M059J (cell line): ENCODE data around the gene LOXHD1. TPM values are rescaled to one million over a fixed set of nuclear protein-coding genes. Genes with fewer than 3 reads are reported as not detected.

Source experiments
- DNase-seq: peaks from one replicate; pipeline ENCODE4 v3.0.0-alpha.2; 2012; ENCODE audit warnings: low read depth
- total RNA-seq: library from RNA; depleted of rRNA; stranded (reverse); fragments of >200 nt; shearing (Covaris generic); gene quantifications from 2 replicates; pipeline ENCODE4 v1.2.3, GENCODE V29; 2014; rRNA removed

The LOXHD1 gene
- total RNA-seq, 1 experiment from 2014 or later, result not detected

DNA sequence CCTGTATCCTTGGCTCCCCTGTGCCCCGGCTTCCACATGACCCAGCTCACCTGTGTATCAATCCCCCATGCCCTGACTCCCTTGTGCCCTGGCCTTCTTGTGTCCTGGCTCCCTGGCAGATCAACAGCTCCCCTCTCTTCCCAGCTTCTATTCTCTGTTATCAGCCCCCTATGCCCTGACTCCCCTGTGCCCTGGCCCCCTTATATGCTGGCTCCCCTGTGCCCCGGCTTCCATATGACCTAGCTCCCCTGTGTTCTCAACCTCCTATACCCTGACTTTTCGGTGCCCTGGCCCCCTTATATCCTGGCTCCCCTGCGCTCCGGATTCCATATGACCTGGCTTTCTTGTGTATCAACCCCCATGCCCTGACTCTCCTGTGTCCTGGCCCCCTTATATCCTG lies 209.2 kb downstream of the LOXHD1 start:
- no peak for DNase-seq

DNA sequence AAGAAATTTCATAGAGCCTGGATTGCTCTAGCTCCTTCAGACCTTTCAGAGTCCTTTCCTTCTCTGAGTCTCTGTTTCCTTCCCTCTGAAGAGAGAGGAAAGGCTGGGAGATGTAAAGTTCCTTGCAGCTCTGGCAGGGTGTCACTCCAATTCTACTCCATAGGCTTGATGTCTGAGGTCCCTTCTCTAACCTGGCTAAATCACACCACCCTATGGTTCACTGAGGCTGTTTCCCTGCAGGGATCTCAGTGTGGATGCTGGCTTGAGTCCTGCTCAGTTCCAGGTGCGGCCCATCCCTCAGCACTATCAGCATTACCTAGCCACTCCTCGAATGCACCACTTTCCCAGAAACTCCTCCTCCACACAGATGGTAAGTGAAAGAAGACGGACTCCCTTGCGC lies 209.7 kb downstream of the LOXHD1 start:
- no peak for DNase-seq

DNA sequence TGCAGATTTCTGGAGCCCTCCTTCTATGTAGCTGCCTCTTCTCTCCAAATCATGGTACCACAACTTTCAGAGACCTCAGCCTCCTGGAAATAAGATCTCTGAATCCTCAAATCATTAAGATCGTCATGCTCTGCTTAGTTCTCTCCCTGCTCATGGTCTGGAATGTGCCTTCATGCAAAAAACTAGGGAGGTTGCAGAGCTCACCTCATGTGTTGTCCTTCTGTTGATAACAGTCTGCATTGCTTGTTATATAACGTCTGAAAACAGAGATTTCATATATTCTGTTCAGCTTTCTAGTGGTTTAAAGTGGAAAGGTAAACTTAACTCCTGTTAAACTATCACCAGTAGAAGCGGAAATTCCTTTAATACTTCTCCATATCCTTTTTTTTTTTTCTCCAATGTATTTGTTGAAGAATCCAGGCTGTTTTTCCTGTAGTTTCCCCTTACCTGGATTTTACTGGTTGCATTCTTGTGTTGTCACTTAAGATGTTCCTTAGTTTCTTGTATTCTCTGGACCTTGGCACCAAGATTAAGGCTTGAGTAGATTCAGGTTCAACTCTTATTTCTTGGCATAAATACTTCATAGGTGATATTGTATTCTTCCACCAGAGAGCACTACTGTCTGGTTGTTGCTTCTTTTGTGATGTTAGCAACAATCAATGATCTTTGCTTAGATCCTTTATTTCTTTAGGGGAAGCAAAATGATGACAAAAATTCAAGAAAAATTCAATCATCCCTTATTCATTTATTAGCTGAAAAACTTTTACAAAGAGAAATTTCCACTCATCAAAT lies 211.3 kb downstream of the LOXHD1 start:
- DNase-seq, result no peak

DNA sequence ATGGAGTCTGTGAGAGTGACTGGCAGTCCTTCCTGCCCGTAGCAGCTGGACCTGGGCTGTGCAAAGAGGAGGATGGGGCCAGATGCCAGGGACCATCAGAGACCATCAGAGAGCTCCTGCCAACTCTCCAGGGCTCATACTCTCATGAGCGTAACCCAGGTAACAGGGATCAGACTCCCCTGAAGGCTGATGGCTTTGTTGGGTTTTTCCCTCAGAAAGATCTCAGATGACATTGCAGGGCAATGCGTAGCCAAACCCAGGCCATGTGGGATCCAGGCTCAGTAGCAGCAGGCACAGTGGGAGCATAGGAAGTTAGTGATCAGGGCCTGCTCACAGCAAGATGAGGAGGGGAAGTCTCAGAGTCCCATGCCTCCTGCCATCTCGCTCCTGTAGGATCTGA lies 218.0 kb downstream of the LOXHD1 start:
- no peak for DNase-seq

DNA sequence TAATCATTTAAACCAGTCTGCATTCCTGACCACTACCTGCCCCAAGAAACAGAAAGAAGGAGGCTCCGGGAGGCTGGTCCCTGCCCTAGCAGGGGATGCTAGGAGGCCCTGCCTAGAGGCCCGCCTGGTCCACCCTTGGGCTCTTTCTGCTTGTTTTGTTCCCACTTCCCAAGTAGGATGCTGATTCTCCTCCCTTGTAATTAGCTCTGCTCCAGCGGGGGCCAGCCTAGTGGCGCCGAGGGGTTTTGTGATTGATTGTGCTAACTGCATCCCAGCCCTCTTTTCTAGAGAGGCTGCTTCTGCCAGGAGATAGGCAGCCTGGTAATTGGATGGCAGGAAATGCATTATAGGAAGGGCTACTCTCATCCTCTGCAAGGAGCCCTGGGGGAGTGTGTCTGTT lies 220.0 kb downstream of the LOXHD1 start:
- DNase-seq, result no peak

DNA sequence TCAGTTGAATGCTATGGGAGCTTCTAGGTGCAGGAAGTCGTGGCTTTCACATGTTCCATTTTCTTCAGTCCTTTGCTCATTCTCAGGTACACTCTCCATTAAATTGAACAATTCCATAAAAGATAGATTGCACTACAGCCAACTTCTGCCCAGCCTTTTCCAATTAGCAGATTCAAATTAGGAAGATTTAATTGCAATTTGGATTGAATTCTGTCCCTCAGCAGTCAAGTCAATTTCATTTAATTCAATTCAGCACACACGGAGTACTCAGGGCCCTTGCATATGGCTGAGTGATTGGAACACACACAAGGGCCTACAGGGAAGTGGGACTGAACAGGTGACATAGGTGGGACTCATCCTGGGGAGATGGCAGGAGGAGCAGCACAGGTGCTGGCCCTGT lies 220.4 kb downstream of the LOXHD1 start:
- no peak for DNase-seq

DNA sequence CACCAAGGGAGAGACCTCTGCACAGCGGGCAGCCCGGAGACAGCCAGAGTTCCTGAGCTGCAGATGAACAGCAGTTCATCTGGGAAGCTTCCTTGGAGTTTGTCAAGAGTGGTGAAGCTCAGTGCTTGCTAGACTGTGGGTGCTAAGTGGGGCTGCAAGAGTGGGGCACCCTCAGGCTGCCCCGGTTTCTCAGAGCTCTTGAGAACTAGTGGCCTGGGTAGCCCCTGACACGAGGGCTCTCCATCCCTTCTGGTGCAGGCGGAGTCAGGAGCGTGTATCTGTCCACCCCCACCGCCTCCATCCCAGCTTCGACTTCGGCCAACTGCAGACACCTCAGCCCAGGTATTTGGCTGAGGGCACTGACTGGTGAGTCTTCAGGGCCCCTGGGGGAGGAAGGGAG lies 222.0 kb downstream of the LOXHD1 start:
- DNase-seq, result no peak

DNA sequence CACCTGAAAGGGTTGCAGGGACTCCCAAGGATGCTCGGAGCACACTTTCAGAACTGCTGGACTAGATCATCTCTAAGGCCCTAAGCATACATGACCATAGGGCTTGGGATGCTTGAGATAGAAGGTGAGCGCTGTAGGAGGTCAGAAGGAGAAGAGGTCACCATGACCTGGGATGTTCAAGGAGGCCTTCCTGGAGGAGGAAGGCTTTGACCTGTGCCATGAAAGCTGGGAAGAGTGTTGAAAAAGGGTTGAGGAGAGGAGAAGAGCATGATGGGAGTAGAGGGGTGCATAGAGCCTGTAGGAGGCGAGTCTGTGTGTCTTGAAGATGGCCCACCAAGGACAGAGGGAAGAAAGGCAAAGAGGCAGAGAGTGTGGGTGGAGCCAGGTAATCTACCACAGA lies 222.4 kb downstream of the LOXHD1 start:
- DNase-seq, result no peak

DNA sequence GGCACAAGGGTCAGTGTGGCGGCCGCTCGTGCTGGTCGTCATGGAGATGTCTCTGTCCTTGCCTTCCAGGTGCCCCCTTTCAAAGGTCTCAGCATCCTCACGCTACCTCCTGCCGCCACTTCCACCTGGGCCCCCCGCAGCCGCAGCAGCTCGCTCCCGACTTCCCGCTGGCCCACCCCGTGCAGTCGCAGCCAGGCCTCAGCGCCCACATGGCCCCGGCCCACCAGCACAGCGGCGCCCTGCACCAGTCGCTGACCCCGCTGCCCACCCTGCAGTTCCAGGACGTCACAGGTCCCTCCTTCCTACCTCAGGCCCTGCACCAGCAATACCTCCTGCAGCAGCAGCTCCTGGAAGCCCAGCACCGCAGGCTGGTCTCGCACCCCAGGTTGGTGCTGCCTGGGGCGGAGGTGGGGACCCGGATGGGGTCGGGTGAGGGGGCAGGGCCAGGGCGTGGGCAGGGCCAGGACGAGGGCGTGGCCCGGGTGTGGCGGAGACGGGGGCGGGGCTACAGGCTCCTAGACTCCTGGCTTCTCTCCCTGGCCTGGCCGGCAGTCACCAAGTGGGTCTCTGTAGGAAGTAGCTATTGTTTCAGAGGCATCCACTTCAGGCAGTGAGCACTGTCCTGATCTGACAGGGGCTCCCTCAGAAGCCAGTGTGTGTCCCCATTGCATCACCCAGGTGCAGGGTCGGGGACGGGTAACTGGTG lies 223.7 kb downstream of the LOXHD1 start:
- no peak for DNase-seq

DNA sequence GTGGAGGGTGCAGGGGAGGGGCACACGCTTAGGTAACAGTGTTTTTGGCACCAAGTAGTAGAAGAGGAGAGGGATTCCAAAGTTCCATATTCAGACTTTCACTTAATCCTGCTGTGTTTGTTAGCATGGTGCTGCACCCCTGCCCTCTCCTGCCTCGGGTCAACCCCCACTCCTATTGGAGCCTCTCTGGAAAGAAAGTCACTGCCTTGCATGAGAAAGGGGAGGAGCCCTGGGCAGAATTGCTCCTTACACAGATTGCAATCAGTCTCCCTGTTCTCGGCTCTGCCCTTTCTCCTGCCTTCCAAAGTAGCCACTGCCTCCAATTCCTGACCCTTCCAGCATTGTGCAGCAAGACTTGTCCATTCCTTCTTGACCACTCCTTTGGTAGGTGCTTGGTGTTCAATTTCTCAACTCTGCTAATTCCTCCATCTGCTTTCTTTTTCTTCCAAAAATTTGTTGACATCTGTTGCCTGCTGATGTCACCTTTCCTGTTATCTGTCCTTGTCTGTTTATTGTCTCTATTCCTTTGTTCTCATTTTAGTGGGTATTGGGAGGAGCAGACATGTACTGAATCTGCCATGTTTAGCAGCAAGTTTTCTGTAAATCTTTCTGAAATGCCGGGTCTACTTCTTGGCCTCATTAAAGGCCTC lies 225.4 kb downstream of the LOXHD1 start:
- DNase-seq, result no peak

DNA sequence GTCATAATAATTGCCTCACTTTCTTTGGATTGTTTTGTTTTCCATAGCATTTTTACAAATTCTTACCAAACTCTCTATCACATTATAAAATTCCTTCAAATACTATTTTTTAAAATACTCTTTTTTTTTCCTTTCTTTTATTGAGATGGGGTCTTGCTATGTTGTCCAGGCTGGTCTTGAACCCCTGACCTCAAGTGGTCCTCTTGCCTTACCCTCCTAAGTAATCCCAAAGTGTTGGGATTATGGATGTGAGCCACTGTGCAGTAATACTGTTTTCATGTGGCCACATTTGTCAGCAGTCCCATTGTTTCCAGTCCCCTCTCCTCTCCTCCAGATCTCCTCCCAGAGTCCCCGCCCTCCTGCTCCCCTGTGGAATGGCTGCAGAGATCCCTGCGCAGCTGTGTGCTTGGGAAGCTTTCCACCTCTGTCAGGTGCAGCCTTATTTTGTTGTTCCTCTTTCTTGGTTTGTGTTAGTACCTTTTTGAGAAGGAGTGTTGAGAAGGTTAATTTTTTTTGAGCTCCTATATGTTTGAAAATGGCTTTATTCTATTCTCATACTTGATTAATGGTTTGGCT lies 227.3 kb downstream of the LOXHD1 start:
- DNase-seq, result no peak

DNA sequence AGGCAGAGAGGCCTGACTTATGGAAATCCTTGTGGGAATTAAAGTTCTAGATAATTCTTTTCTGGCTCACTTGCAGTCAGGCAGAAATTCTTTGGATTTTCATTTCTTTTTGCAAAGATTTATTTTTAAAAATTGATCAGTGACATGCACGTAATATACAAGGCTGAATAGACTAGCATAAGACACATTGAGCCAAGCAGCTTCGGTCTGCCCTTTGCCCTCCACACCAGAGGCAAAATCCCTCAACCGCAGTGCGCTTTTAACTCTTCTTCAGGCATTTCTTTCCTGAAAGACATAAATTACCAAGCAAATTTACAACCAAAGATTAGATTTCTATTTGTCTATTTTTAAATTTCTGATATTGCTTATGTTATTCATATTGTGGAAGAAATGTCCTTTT lies 227.9 kb downstream of the LOXHD1 start:
- no peak for DNase-seq

DNA sequence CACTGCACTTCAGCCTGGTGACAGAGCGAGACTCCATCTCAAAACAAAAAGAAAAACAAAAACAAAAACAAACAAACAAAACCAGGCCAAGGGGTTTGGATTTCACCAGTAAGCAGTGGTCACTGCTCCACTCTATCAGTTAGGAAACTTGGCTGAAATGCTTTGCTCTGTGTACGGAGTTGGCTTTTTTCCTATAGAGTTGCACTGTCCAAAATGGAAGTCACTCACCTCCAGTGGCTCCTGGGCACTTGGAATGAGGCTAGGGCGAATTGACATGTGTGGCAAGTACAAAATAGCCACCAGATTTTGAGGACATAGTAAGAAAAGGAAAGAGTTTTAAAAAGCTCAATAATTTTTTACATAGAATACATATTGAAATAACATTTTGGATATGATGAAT lies 228.7 kb downstream of the LOXHD1 start:
- DNase-seq, result no peak

DNA sequence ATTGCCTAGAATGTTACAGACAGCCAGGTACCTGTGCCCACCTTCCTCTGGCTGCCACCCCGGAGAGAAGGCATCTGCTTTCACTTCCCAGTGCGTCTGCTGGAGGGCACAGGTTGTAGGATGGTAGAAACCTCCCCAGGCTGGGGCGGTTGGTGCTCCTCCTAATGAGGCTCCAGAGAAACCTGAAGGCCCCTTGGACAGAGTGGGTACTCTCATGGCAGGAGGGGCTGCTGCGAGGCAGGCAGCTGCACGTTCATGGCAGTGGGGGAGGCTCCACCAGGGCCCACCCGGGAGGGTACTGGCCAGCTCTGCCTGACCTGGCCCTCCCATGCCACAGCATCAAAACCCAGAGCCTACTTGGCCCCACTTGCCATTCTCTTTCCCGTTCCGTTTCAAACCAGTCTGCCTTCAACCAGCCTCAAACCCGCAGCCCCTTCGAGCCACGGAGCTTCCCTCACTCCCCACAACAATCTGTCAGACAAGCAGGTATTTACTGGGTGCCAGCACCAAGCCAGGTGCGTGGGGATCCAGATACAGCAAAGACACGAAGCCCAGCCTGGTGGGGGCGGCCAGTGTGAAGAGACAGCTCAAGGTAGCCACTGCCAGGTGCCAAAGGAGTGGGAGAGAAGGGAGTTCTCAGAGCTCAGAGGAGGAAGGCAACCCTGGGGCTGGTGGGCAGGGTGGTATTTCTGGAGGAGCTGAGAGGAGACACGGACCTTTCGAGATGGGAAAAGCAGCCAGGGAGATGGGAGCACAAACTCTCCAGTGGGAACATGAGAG lies 229.6 kb downstream of the LOXHD1 start:
- DNase-seq, result no peak

Other genes with a start within 250 kb of the LOXHD1 start
- gene ST8SIA5, start 99.8 kb upstream of the LOXHD1 start, total RNA-seq, result 9.8 and 12.2 TPM in 2 replicates